Astrocyte of the cerebellum (primary cell): ENCODE results near the gene EFCAB9.
"Not testable (repeated sequence)": the region's sequence is repeated elsewhere in the genome, so short reads cannot be mapped to it uniquely, and the experiment has no call there.

ENCODE experiments used
- DNase-seq: peaks from one replicate; pipeline ENCODE4 v3.0.0-alpha.2; 2011; ENCODE audit warnings: low read depth
- H3K4me3 ChIP-seq: 2 replicates; pipeline ENCODE4 v1.5.1; 2011; ENCODE audit warnings: mild to moderate bottlenecking, low read depth, low read length, moderate library complexity
- in situ Hi-C: cut with HindIII; loops from 2 replicates; pipeline ENCODE4 v1.10.0; 2017; ENCODE audit warnings: low sequenced_read_pairs
- TF ChIP-seq, protein P1 (sequence below): IDR thresholded peaks from 2 replicates; pipeline ENCODE4 v1.5.1; 2012; ENCODE audit warnings: low read length, low read depth, moderate library complexity, mild to moderate bottlenecking; ENCODE audit errors: missing control alignments

Gene EFCAB9

DNA sequence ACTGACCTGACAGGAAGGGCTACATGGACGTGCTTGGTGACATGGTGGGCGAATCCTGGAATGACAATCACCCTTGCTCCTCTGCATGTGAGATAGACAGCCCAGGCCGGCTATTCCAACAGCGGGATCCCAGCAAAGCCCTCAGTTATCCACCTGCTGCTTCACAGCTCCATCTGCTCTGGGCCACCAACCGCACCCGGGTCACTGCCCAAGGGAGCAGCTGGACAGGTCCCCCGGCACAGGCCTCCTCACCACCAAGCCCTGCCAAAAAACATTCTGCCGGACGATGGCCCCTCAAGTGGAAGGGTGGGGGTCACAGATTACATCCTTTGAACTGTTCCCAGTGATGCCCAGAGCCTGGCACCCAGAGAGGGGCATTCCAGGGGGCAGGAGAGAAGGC lies 45.6 kb upstream of the EFCAB9 start:
- in situ Hi-C loops = no loop called here
- TF ChIP-seq, protein P1, sequence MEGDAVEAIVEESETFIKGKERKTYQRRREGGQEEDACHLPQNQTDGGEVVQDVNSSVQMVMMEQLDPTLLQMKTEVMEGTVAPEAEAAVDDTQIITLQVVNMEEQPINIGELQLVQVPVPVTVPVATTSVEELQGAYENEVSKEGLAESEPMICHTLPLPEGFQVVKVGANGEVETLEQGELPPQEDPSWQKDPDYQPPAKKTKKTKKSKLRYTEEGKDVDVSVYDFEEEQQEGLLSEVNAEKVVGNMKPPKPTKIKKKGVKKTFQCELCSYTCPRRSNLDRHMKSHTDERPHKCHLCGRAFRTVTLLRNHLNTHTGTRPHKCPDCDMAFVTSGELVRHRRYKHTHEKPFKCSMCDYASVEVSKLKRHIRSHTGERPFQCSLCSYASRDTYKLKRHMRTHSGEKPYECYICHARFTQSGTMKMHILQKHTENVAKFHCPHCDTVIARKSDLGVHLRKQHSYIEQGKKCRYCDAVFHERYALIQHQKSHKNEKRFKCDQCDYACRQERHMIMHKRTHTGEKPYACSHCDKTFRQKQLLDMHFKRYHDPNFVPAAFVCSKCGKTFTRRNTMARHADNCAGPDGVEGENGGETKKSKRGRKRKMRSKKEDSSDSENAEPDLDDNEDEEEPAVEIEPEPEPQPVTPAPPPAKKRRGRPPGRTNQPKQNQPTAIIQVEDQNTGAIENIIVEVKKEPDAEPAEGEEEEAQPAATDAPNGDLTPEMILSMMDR = no peak
- no peak overlapping the region for H3K4me3 ChIP-seq
- DNase-seq = no peak

- H3K4me3 ChIP-seq = no peak overlapping the region
- TF ChIP-seq, protein P1 = no peak
- no peak for DNase-seq
- in situ Hi-C loops = no loop called here
These were observed 44.9 kb upstream of the EFCAB9 start for GRCh38 chr5:172149073-172149472.

DNA sequence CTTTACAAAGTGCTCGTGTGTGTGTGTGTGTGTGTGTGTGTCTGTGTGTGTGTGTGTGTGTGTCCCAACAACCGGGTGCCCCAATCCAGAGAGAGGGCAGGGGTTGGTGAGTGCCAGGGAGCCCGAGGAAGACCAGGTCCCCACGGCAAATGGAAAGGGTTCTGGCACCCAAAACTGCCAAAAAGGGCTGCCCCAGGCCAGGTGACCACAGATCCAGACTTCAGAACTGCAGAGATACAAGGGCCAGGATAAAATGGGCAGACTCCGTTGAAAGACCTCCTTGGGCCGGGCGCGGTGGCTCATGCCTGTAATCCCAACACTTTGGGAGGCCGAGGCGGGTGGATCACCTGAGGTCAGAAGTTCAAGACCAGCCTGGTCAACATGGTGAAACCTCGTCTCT lies 44.5 kb upstream of the EFCAB9 start:
- H3K4me3 ChIP-seq, in situ Hi-C loops, DNase-seq: not testable (repeated sequence)

DNA sequence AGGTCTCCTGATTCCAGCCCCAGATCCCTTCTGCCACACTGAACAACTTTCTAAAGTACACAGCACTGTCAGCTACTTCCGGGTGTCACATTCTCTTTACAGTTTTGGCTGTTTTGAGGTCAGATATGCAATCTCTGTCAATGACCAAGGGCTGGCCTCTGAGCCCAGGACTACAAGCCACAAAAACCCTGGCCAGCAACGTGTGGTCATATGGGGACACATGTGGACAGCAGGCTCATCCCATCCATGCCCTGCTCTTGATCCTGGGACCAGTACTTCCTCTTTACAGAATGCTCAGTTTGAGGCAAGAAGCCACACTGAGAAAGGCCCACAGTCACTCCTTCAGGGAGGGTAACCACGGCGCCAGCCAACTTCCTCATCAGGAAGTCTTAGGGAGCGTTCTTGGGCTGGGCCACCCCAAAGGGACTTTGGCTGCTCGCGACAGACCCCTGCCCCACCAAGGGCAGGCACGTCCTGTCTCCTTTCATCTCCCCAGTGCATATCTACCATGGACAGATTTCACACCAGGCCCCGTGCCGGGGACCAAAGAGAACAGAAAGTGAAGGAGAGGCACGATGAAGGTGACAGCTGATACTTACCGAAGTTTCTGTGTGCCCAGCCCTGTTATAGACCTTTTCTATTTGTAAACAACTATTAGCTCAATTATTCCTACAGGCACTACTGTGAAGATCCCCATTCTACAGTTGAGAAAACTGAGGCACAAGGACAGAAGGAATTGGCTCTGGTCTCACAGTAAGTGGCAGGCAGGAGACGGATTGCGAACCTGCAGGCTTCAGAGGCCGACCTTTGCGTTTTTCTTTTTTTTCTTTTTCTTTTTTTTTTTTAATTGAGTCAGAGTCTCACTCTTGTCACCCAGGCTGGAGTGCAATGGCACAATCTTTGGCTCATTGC lies 43.2 kb upstream of the EFCAB9 start:
- no peak overlapping the region for H3K4me3 ChIP-seq
- DNase-seq = no peak
- TF ChIP-seq, protein P1 = no peak
- in situ Hi-C loops = no loop called here

GRCh38 chr5:172151661-172152210 lies 42.2 kb upstream of the EFCAB9 start:
- DNase-seq = no peak
- TF ChIP-seq, protein P1 = no peak
- no peak overlapping the region for H3K4me3 ChIP-seq
- in situ Hi-C loops = no loop called here

DNA sequence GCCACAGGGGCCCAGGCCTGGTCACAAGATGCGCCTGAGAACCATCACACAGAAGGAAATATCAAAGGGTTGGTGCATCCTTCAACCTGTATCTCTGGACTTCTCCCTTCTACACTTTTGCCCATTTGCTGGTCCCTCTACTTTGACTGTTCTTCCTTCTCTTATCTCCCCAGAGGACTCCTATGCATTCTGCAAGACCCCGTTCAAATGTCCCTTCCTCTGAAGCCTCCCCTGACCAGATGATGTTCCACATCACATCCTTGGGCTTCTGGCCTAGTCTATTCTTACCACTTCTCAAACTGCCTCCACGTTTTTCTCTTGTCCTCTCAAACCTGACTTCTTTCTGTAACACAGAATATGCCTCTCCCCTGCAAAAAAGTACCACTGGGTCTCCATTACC lies 40.3 kb upstream of the EFCAB9 start:
- DNase-seq = no peak
- in situ Hi-C loops = no loop called here
- no peak overlapping the region for H3K4me3 ChIP-seq
- TF ChIP-seq, protein P1 = no peak

DNA sequence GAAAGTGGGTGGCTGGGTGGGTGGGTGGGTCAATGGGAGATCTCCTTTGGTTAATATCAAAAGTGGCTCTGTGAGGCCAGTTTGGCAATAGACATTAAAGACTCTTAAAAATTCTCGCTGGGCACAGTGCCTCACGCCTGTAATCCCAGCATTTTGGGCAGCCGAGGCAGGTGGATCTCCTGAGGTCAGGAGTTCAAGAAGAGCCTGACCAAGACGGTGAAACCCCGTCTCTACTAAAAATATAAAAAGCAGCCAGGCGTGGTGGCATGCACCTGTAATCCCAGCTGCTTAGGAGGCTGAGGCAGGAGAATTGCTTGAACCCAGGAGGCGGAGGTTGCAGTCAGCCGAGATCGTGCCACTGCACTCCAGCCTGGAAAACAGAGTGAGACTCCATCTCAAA lies 38.9 kb upstream of the EFCAB9 start:
- H3K4me3 ChIP-seq, DNase-seq, in situ Hi-C loops: not testable (repeated sequence)
